Esophagus muscularis mucosa (tissue), 4 donors: ENCODE results near the gene PKD1L1.

Experiments
- CTCF ChIP-seq, 3 experiments: fragments of 200-600 bp in 2 of 3; fragments of 450-650 bp in 1 of 3; sonication (generic) in 2 of 3; IDR thresholded peaks; one replicate each; pipeline ENCODE4 v1.5.1; 2017 to 2019; ENCODE audit warnings: antibody characterized with exemption in 3 of 3, mild to moderate bottlenecking in 2 of 3, moderate library complexity in 1 of 3
- EP300 ChIP-seq: sonication (generic); formaldehyde crosslinking; IDR thresholded peaks from one replicate; pipeline ENCODE4 v1.6.1; 2017; ENCODE audit warnings: antibody characterized with exemption
- POLR2AphosphoS5 ChIP-seq, 2 donors: sonication (generic); formaldehyde crosslinking; IDR thresholded peaks; one replicate each; pipeline ENCODE4 v1.6.1; 2017; ENCODE audit warnings: antibody characterized with exemption in 2 of 2

DNA sequence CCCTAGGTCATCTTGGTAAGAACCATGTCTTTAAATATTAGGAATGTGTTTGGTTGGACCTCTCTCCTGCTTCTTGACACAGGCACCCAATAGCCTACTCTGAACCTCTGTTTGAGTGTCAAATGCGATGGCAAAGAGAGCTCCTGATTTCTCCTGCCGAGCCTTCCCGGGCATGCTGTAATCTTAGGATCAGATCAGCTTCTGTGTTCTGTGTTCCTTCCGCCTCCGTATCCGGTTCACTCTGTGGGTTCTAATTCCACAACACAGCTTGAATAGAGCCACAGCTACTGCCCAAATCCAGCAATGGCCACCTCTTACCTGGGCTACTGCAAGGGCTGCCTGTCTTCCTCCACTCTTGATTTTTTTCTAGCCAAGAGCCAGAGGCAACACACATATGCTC lies 201.1 kb downstream of the PKD1L1 start:
- TF ChIP-seq CTCF (IDR thresholded peaks at IDR 0.05) (no peak), EP300 (no peak), POLR2AphosphoS5 (IDR thresholded peaks at IDR 0.05) (no peak)
